ENCODE data around the gene DPP6. TPM values are rescaled to one million over a fixed set of nuclear protein-coding genes. Genes with fewer than 3 reads are reported as not detected.
"Not testable (repeated sequence)": the region's sequence is repeated elsewhere in the genome, so short reads cannot be mapped to it uniquely, and the experiment has no call there.

The DPP6 gene
- total RNA-seq, 1 donor from 2014 or later = not detected

- peak; percentile 94 to 96 for DNase-seq (ENCODE audit: low read depth in 2 of 2)
These were observed 875.5 kb downstream of the DPP6 start for GRCh38 chr7:154927624-154928125.

DNA sequence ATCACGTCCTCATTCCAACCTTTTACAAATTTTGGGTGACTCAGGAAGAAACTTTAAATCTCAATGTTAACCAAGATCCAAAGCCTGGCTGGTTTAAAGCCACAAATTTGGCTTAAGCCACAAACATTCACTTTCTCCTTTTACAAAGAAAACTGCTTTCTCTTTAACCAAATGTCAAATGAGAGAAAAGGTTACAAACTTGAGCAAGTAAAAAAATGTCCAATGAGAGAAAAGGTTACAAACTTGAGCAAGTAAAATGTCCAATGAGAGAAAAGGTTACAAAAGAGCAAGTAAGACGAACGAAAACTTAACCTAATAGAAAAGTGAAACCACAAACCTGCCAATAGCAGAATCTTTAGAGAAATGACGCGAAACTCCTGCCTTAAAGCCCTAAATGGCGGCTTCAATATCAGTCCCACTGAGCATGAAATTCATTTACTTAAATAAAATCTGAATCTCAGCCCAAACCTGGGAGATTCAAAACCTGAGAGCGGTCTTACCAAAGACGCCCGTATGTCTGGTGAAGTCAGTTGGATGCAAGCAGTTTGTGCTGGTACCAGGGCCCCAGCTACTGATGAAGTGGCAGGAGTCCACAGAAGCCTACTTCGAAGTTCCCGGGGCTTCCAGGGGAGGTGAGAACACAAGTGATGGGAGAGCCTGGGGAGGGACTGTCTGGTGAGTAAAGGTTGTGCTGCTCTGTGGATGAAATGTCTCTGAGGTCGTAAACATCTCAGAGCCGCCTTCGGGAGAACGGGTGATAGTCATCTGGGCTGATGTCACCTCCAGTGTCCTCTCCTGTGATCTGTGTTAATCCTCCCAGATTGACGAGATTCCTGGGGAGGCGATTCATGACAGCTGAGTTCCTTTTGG is 876.2 kb downstream of the DPP6 start:
- DNase-seq (ENCODE audit: low read depth in 2 of 2) = peak; percentile 93 to 95

DNA sequence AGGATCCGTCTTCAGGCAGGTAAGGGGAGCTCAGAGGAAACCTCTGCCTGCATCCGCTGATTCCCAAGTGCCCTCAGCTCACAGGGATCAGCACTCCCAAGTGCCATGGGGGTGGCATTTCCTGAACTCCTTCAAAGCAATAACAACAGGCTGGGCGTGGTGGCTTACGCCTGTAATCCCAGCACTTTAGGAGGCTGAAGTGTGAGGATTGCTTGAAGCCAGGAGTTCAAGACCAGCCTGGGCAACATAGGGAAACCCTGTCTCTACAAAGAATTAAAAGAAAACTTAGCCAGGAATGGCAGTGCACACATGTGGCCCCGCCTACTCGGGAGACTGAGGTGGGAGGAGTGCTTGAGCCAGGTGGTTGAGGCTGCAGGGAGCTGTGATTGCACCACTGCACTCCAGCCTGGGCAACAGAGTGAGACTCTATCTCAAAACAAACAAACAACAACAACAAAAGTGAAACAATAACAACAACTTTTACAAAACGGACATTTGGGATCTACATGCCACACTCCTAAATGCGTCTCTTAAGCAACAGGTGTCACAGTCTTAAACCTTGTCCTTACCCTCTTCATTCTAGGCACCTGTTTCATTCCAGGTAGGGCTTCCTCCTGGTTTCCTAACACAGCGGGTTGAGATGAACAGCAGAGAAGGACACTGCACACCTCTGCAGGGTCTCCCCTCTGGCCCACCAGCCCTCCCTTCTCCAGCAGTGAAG is 877.0 kb downstream of the DPP6 start:
- DNase-seq (ENCODE audit: low read depth in 2 of 2) = peak in 1 of 2 donors; percentile 11

- no peak for DNase-seq (ENCODE audit: low read depth in 2 of 2)
These were observed 879.7 kb downstream of the DPP6 start for GRCh38 chr7:154931906-154932305.

DNA sequence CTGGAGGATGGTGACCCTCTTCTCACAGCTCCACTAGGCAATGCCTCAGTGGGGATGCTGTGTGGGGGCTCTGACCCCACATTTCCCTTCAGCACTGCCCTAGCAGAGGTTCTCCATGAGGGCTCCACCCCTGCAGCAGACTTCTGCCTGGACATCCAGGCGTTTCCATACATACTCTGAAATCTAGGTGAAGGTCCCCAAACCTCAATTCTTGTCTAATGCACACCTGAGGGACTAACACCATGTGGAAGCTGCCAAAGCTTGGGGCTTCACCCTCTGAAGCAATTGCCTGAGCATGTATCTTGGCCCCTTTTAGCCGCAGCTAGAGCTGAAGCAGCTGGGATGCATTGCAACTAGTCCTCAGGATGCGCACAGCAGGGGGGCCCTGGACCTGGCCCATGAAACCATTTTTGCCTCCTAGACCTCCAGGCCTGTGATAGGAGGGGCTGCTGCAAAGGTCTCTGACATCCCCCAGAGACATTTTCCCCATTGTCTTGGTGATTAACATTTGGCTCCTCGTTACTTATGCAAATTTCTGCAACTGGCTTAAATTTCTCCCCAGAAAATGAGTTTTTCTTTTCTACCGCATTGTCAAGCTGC is 882.3 kb downstream of the DPP6 start:
- not testable (repeated sequence) for DNase-seq (ENCODE audit: low read depth in 2 of 2)

DNA sequence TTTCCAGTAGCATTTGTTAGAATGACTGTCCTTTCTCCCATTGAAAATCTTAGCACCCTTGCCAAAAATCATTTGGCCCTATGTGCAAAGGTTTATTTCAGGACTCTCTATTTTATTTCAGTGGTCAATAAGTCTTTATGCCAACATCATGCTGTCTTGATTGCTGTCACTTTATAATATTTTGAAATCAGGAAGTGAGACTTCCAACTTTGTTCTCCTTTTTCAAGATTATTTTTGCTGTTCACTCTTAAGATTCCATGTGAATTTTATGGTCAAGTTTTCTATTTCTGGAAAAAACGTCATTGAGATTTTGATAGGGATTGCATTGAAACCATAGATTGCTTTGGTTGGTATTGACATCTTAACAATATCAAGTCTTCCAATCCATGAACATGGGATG is 885.6 kb downstream of the DPP6 start:
- no peak for DNase-seq (ENCODE audit: low read depth in 2 of 2)

DNA sequence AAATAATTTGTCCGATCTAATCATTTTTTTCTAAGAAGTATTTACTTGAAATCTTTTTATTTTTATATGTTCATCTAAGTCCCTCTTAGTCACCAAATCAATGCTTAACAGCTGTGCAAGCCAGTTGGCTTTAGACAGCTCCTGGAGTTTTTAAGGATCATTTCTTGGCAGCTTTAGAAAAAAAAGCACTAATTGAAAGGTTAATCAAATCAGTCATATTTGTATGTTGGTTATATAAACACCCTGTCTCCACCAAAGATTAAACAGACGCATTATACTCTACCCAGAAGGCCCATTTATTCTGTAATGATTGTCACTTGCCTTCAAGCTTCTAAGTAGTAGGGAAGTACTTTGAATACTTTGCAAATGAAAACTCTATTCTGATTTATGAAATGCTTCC is 890.5 kb downstream of the DPP6 start:
- DNase-seq (ENCODE audit: low read depth in 2 of 2) = no peak

Measured in lung microvascular endothelial cell (primary cell).